HepG2 (cell line): ENCODE measurements around the gene SETSIP. TPM values are rescaled to one million over a fixed set of nuclear protein-coding genes. Genes with fewer than 3 reads are reported as not detected.
"Not testable (repeated sequence)": the region's sequence is repeated elsewhere in the genome, so short reads cannot be mapped to it uniquely, and the experiment has no call there.

Experiments used
- ATAC-seq: fragments of 200-7000 bp; cut with Tn5 transposase; 3 replicates; pipeline ENCODE4 v1.9.1; 2020; ENCODE audit warnings: mild to moderate bottlenecking, moderate library complexity
- BruUV-seq: library from RNA; stranded (reverse); fragments of 400-500 nt; replicated peaks from 2 replicates; lab custom pipeline; 2021; lab: Mats Ljungman, UMichigan
- CTCF ChIA-PET: fragments of 300-600 bp; formaldehyde crosslinking; extraction: SDS; loops from one replicate; lab custom pipeline; 2021; ENCODE audit warnings: low total read pairs, inconsistent platforms, low intra/inter-chr PET ratio; lab: Yijun Ruan, JAX
- POLR2A ChIA-PET: fragments of 350-600 bp; sonication (Branson Sonifier 250); formaldehyde crosslinking; loops from one replicate; lab custom pipeline; 2020; ENCODE audit warnings: antibody characterized with exemption, inconsistent platforms; lab: Yijun Ruan, JAX
- DNase-seq: peaks from one replicate; pipeline ENCODE4 v3.0.0-alpha.2; 2015; ENCODE audit warnings: low spot score
- FAIRE-seq: peaks from 3 replicates; lab custom pipeline; 2011; peaks lifted over from hg19 to GRCh38; lab: Jason Lieb, UNC
- H2AFZ ChIP-seq: one replicate; pipeline ENCODE4 v1.6.1; 2011; ENCODE audit warnings: low read length, inconsistent platforms
- H3K27ac ChIP-seq: fragments of 300-600 bp; 3 replicates; pipeline ENCODE4 v1.8.0; 2011; ENCODE audit warnings: mixed run types, mild to moderate bottlenecking, mixed read lengths, low read length, inconsistent platforms; ENCODE audit not compliant: insufficient read depth; ENCODE audit errors: extremely low read length
- H3K27me3 ChIP-seq, 2 experiments: fragments of 200-600 bp in 1 of 2; 2 replicates in 1 of 2; 3 replicates in 1 of 2; pipeline versions ENCODE4 v1.6.0 to v1.8.0; 2011; ENCODE audit warnings: low read length in 2 of 2, mild to moderate bottlenecking in 2 of 2, moderate library complexity in 2 of 2, inconsistent platforms in 1 of 2; ENCODE audit not compliant: insufficient read depth in 2 of 2, control insufficient read depth in 1 of 2
- H3K36me3 ChIP-seq, 2 experiments: fragments of 200-600 bp in 1 of 2; replicated peaks in 1 of 2; 2 replicates in 1 of 2; 3 replicates in 1 of 2; pipeline versions ENCODE4 v1.5.1 to v1.8.0; 2011; ENCODE audit warnings: low read length in 2 of 2, inconsistent platforms in 1 of 2; ENCODE audit not compliant: insufficient read depth in 2 of 2, control insufficient read depth in 1 of 2
- H3K4me1 ChIP-seq: 2 replicates; pipeline ENCODE4 v1.5.1; 2012; ENCODE audit warnings: low read length, inconsistent platforms; ENCODE audit not compliant: insufficient read depth
- H3K4me2 ChIP-seq: 2 replicates; pipeline ENCODE4 v1.6.0; 2011; ENCODE audit warnings: low read depth, low read length, inconsistent platforms
- H3K4me3 ChIP-seq, 3 experiments: fragments of 200-600 bp in 1 of 3; sonication (generic), shearing (Covaris generic) in 1 of 3; replicated peaks in 1 of 3; 2 replicates each; pipeline ENCODE4 v1.5.1; 2011 to 2016; ENCODE audit warnings: low read length in 3 of 3, inconsistent platforms in 2 of 3, low read depth in 2 of 3, mild to moderate bottlenecking in 2 of 3, control low read depth in 1 of 3, mixed read lengths in 1 of 3; ENCODE audit not compliant: insufficient read depth in 1 of 3
- H3K79me2 ChIP-seq: one replicate; pipeline ENCODE4 v1.6.1; 2011; ENCODE audit warnings: low read length, inconsistent platforms; ENCODE audit not compliant: insufficient read depth
- H3K9ac ChIP-seq: 2 replicates; pipeline ENCODE4 v1.6.0; 2011; ENCODE audit warnings: mild to moderate bottlenecking, low read depth, low read length, inconsistent platforms; ENCODE audit not compliant: insufficient read depth
- H3K9me3 ChIP-seq: 2 replicates; pipeline ENCODE4 v1.5.1; 2012; ENCODE audit warnings: mild to moderate bottlenecking, low read length
- H4K20me1 ChIP-seq: 2 replicates; pipeline ENCODE4 v1.6.0; 2011; ENCODE audit warnings: inconsistent platforms, mild to moderate bottlenecking, low read length, moderate library complexity; ENCODE audit not compliant: insufficient read depth
- CREB1 ChIP-seq, 2 experiments: fragments of 450-650 bp in 1 of 2; IDR thresholded peaks; 2 replicates each; pipeline ENCODE4 v1.6.1; 2016 to 2017; ENCODE audit warnings: control low read depth in 1 of 2, mild to moderate bottlenecking in 1 of 2, missing compliant biosample characterization in 1 of 2, missing genetic modification characterization in 1 of 2
- GTF3A ChIP-seq: sonication (generic); formaldehyde crosslinking; conservative IDR thresholded peaks from 2 replicates; pipeline ENCODE4 v1.4.0; 2020; ENCODE audit warnings: mild to moderate bottlenecking, missing genetic modification reagents
- MAF1 ChIP-seq: sonication (generic); formaldehyde crosslinking; IDR thresholded peaks from 2 replicates; pipeline ENCODE4 v1.5.0; 2020; ENCODE audit warnings: missing genetic modification reagents, borderline replicate concordance
- ZNF235 ChIP-seq: sonication (generic); formaldehyde crosslinking; IDR thresholded peaks from 2 replicates; pipeline ENCODE4 v1.8.1; 2023; ENCODE audit warnings: mild to moderate bottlenecking, missing genetic modification reagents, borderline replicate concordance
- ZNF430 ChIP-seq: sonication (generic); formaldehyde crosslinking; IDR thresholded peaks from 2 replicates; pipeline ENCODE4 v1.9.0; 2021; ENCODE audit warnings: mild to moderate bottlenecking, missing genetic modification reagents
- ZNF597 ChIP-seq: sonication (generic); formaldehyde crosslinking; IDR thresholded peaks from 2 replicates; pipeline ENCODE4 v1.5.0; 2020; ENCODE audit warnings: missing genetic modification reagents
- WGBS: methylation state at CpG from one replicate; pipeline ENCODE4 v1.1.6; 2017; ENCODE audit warnings: low lambda C conversion rate; 5-methylcytosine and 5-hydroxymethylcytosine counted together
- in situ Hi-C: cut with HindIII; loops from 2 replicates; pipeline ENCODE4 v1.10.0; 2017; ENCODE audit warnings: low pct_unique_long_range_greater_than_20kb; ENCODE audit not compliant: extremely low pct_ligation_motif_present
- intact Hi-C: fragments of 100-400 bp; cut with micrococcal nuclease; formaldehyde crosslinking; loops from one replicate; pipeline ENCODE4 v1.10.0; 2022; ENCODE audit not compliant: unreplicated experiment
- polyA plus RNA-seq, 8 experiments: library from polyadenylated mRNA; depleted of rRNA in 3 of 8; stranded (reverse) in 7 of 8; unstranded in 1 of 8; fragments of >200 nt; fragmentation: Illumina TruSeq in 4 of 8; extraction: Trizol in 4 of 8; gene quantifications; 2 replicates each; pipeline versions ENCODE4 v1.2.1 to v1.2.3, GENCODE V29; 2011 to 2016; ENCODE audit warnings: low read depth in 4 of 8, missing spikeins in 1 of 8, mixed read lengths in 1 of 8; ENCODE audit not compliant: insufficient read depth in 1 of 8
- total RNA-seq, 5 experiments: library from RNA; depleted of rRNA; stranded (reverse); fragments of >200 nt; fragmentation: Illumina TruSeq; extraction: Trizol; gene quantifications; 2 replicates each; pipeline ENCODE4 v1.2.3, GENCODE V29; 2016; ENCODE audit warnings: low read depth in 1 of 5

SETSIP gene
- total and polyA plus RNA-seq, 2 of the 13 experiments (the other 11 are each of a cell fraction or from before 2014, with no cell fraction given) = not detected

GRCh38 chr1:92074446-92074845, 765 bp downstream of the SETSIP start:
- BruUV-seq; ATAC-seq; H3K9ac ChIP-seq; H3K4me1 ChIP-seq; in situ Hi-C loops; DNase-seq; H3K4me2 ChIP-seq; POLR2A ChIA-PET; H2AFZ ChIP-seq; H3K27me3 ChIP-seq; H4K20me1 ChIP-seq; H3K79me2 ChIP-seq; H3K4me3 ChIP-seq; H3K27ac ChIP-seq; intact Hi-C loops; H3K9me3 ChIP-seq; FAIRE-seq; CTCF ChIA-PET; H3K36me3 ChIP-seq; TF ChIP-seq CREB1 (CRISPR knock-in tag; IDR thresholded peaks at IDR 0.05): not testable (repeated sequence)
- peak; percentile 69 for TF ChIP-seq CREB1 (IDR thresholded peaks at IDR 0.05)

GRCh38 chr1:92070892-92071291, 4.3 kb downstream of the SETSIP start:
- H3K4me3 ChIP-seq = no peak overlapping the region

More at GRCh38 chr1:92070892-92071291, 4.3 kb downstream of the SETSIP start:
- H2AFZ ChIP-seq = no peak overlapping the region
- intact Hi-C loops = no loop called here
- CTCF ChIA-PET = no interaction called here
- FAIRE-seq (no peak), ATAC-seq (no peak), DNase-seq (no peak)
- H3K4me1 ChIP-seq = no peaks in the 10 kb centered on the region
- BruUV-seq = no TSS peak
- no peak overlapping the region for H3K9ac ChIP-seq
- H3K9me3 ChIP-seq = no peaks in the 10 kb centered on the region
- H3K36me3 ChIP-seq = no peaks in the 10 kb centered on the region
- H4K20me1 ChIP-seq = no peaks in the 10 kb centered on the region
- TF ChIP-seq ZNF235 (no peak), ZNF430 (no peak), ZNF597 (no peak), GTF3A (no peak), MAF1 (no peak)
- no peaks in the 10 kb centered on the region for H3K27me3 ChIP-seq
- POLR2A ChIA-PET = interaction anchor here (0.7 kb wide), 1 partner anchor 761 kb away, joined by 3 read pairs; the partner anchor contains the start of gene RPL5
- 58% methylated on average over 2 of the region's 2 CpGs for WGBS
- no peak overlapping the region for H3K4me2 ChIP-seq
- in situ Hi-C loops = no loop called here
- no peaks in the 10 kb centered on the region for H3K79me2 ChIP-seq
- H3K27ac ChIP-seq = no peak overlapping the region
